Lung microvascular endothelial cell (primary cell): Measurements from ENCODE around the gene IFNA2. TPM values are rescaled to one million over a fixed set of nuclear protein-coding genes. Genes with fewer than 3 reads are reported as not detected.
"Not testable (repeated sequence)": the region's sequence is repeated elsewhere in the genome, so short reads cannot be mapped to it uniquely, and the experiment has no call there.

Source experiments
- DNase-seq, 2 donors: peaks; one replicate each; pipeline versions ENCODE4 v3.0.0 to v3.0.0-alpha.2; 2010; ENCODE audit warnings: low read depth in 2 of 2
- total RNA-seq: library from RNA; depleted of rRNA; stranded (reverse); fragments of >200 nt; gene quantifications from 2 replicates; pipeline ENCODE4 v1.2.1, GENCODE V29; 2014

The IFNA2 gene
- total RNA-seq, 1 donor from 2014 or later: not detected

- DNase-seq: no peak
Observed at GRCh38 chr9:21381448-21382339, 3.5 kb downstream of the IFNA2 start.

- not testable (repeated sequence) for DNase-seq
Observed at GRCh38 chr9:21371467-21371866, 13.7 kb downstream of the IFNA2 start.

GRCh38 chr9:21367957-21368356 lies 17.2 kb downstream of the IFNA2 start, which contains the start of gene IFNA13:
TSS of gene IFNA13 (minus strand) at chr9:21368057. CDS start at chr9:21368010, 47 bp downstream.
- no peak for DNase-seq

- DNase-seq: not testable (repeated sequence)
Observed at GRCh38 chr9:21367169-21367568, 18.0 kb downstream of the IFNA2 start.

- DNase-seq: no peak
Observed at GRCh38 chr9:21362287-21362686, 22.9 kb downstream of the IFNA2 start.

- no peak for DNase-seq
Observed at GRCh38 chr9:21357479-21358460, 27.4 kb downstream of the IFNA2 start.

GRCh38 chr9:21350787-21351186 lies 34.4 kb downstream of the IFNA2 start, which contains the start of gene IFNA6:
TSS of gene IFNA6 (minus strand) at chr9:21350887. CDS start at chr9:21350887, 0 bp downstream.
- DNase-seq: no peak

GRCh38 chr9:21348430-21348970 lies 36.7 kb downstream of the IFNA2 start:
- DNase-seq: no peak

GRCh38 chr9:21340735-21341134 lies 44.5 kb downstream of the IFNA2 start:
- no peak for DNase-seq

- DNase-seq: no peak
Observed at GRCh38 chr9:21336457-21336856, 48.7 kb downstream of the IFNA2 start.

- DNase-seq: peak; percentile 92 to 93
Observed at GRCh38 chr9:21334701-21335632, 50.2 kb downstream of the IFNA2 start, which contains the start of gene KLHL9. TSS of gene KLHL9 (minus strand) at chr9:21335404. CDS start at chr9:21334859, 545 bp downstream.

Other genes with a start within 250 kb of the IFNA2 start
- not detected in 2 replicates for gene IFNW1, start 243.6 kb downstream of the IFNA2 start, total RNA-seq
- not detected in 2 replicates for gene IFNA21, start 218.7 kb downstream of the IFNA2 start, total RNA-seq
- not detected in 2 replicates for gene IFNA4, start 197.8 kb downstream of the IFNA2 start, total RNA-seq
- gene IFNA7, start 183.2 kb downstream of the IFNA2 start, total RNA-seq: not detected in 2 replicates
- gene IFNA10, start 178.3 kb downstream of the IFNA2 start, total RNA-seq: not detected in 2 replicates
- gene IFNA16, start 168.1 kb downstream of the IFNA2 start, total RNA-seq: not detected in 2 replicates
- gene IFNA17, start 157.2 kb downstream of the IFNA2 start, total RNA-seq: not detected in 2 replicates
- not detected in 2 replicates for gene IFNA14, start 145.4 kb downstream of the IFNA2 start, total RNA-seq
- gene IFNA5, start 80.1 kb downstream of the IFNA2 start, total RNA-seq: not detected in 2 replicates
- gene KLHL9, start 50.0 kb downstream of the IFNA2 start, total RNA-seq: 23.5 and 33.7 TPM in 2 replicates
- not detected in 2 replicates for gene IFNA6, start 34.5 kb downstream of the IFNA2 start, total RNA-seq
- not detected in 2 replicates for gene IFNA13, start 17.3 kb downstream of the IFNA2 start, total RNA-seq
- gene IFNA8, start 23.7 kb upstream of the IFNA2 start, total RNA-seq: not detected in 2 replicates
- gene IFNA1, start 55.0 kb upstream of the IFNA2 start, total RNA-seq: not detected in 2 replicates
- gene IFNE, start 96.9 kb upstream of the IFNA2 start, total RNA-seq: 0.22 TPM in 1 of 2 replicates, not detected in the other